Aorta (tissue), 5 donors: ENCODE data around the gene TRIM34. TPM values are rescaled to one million over a fixed set of nuclear protein-coding genes. Genes with fewer than 3 reads are reported as not detected.
"Not testable (repeated sequence)": the region's sequence is repeated elsewhere in the genome, so short reads cannot be mapped to it uniquely, and the experiment has no call there.

Source experiments
- ATAC-seq: fragments of 200-7000 bp; cut with Tn5 transposase; one replicate; pipeline ENCODE4 v1.9.1; 2022; ENCODE audit warnings: moderate library complexity; ENCODE audit not compliant: low FRiP score
- DNase-seq, 2 donors: peaks; one replicate each; pipeline ENCODE4 v3.0.0-alpha.2; 2020
- H3K27ac ChIP-seq, 2 donors: one replicate each; pipeline ENCODE4 v1.5.1; 2013; ENCODE audit warnings: low read length in 2 of 2, mild to moderate bottlenecking in 2 of 2, moderate library complexity in 2 of 2, control low read depth in 1 of 2, inconsistent platforms in 1 of 2, low read depth in 1 of 2
- H3K27me3 ChIP-seq, 2 donors: one replicate each; pipeline ENCODE4 v1.6.1; 2013; ENCODE audit warnings: control low read depth in 1 of 2, low read length in 1 of 2, mild to moderate bottlenecking in 1 of 2, moderate library complexity in 1 of 2; ENCODE audit not compliant: insufficient read depth in 2 of 2, control insufficient read depth in 1 of 2
- H3K36me3 ChIP-seq, 2 donors: one replicate each; pipeline ENCODE4 v1.6.1; 2013; ENCODE audit warnings: control low read depth in 1 of 2, low read length in 1 of 2, mild to moderate bottlenecking in 1 of 2; ENCODE audit not compliant: insufficient read depth in 2 of 2, control insufficient read depth in 1 of 2
- H3K4me1 ChIP-seq, 2 donors: one replicate each; pipeline ENCODE4 v1.6.1; 2013; ENCODE audit warnings: low read length in 2 of 2, control low read depth in 1 of 2, mild to moderate bottlenecking in 1 of 2, moderate library complexity in 1 of 2; ENCODE audit not compliant: insufficient read depth in 2 of 2, control insufficient read depth in 1 of 2
- H3K4me3 ChIP-seq, 2 donors: one replicate each; pipeline ENCODE4 v1.5.1; 2013; ENCODE audit warnings: low read length in 2 of 2, control low read depth in 1 of 2, mild to moderate bottlenecking in 1 of 2
- H3K9me3 ChIP-seq: one replicate; pipeline ENCODE4 v1.6.1; 2013; ENCODE audit warnings: mild to moderate bottlenecking, low read length; ENCODE audit not compliant: control insufficient read depth
- WGBS, 2 donors: extraction: QIAGEN DNeasy Blood & Tissue Kit; methylation state at CpG; one replicate each; pipeline ENCODE4 v1.1.7; 2013; 5-methylcytosine and 5-hydroxymethylcytosine counted together
- intact Hi-C, 2 donors: fragments of 100-400 bp; cut with DNase I; formaldehyde crosslinking; loops; one replicate each; pipeline versions ENCODE4 v1.14.2 to v1.15.0; 2022
- polyA plus RNA-seq, 2 donors: library from polyadenylated mRNA; stranded (reverse); fragments of 200-250 nt; gene quantifications; one replicate each; pipeline ENCODE4 v1.2.3, GENCODE V29; 2013
- total RNA-seq, 2 donors: library from RNA; stranded (reverse); fragmentation: NEBNext Ultra II Directional; extraction: Animal tissue kit (Norgen Biotek cat#: 25700); gene quantifications; one replicate each; pipeline ENCODE4 v1.2.1, GENCODE V29; 2021
- donor health status: healthy with polysubstance abuse.
- donor health status: Bipolar disorder and iron deficiency.
- donor health status: DM: no; HTN: no; CAD: no.
- donor health status: DM: no; HTN: no; CAD: no.
- donor health status: DM: yes; HTN: yes; CAD: no.

Gene TRIM34
- total and polyA plus RNA-seq, 4 donors = 5.1 to 9.2 (median 5.7) TPM

- no peak overlapping the region for H3K4me3 ChIP-seq
- peaks cover 0 to 6% of the 10 kb centered on the region in 2 donors for H3K36me3 ChIP-seq
- no peaks in the 10 kb centered on the region for H3K9me3 ChIP-seq
- intact Hi-C loops = no loop called here
- no peak overlapping the region for H3K27ac ChIP-seq
- no peaks in the 10 kb centered on the region for H3K4me1 ChIP-seq
- ATAC-seq (no peak), DNase-seq (no peak)
- whole genome bisulfite sequencing, 2 donors = 94% methylated on average over 2 of the region's 2 CpGs
- no peaks in the 10 kb centered on the region for H3K27me3 ChIP-seq
These were observed 6.6 kb downstream of the TRIM34 start for GRCh38 chr11:5631417-5631816.

- ATAC-seq (no peak), DNase-seq (no peak)
- Histone ChIP-seq H3K27ac (no peak overlapping the region), H3K4me1 (no peaks in the 10 kb centered on the region), H3K36me3 (peaks cover 0 to 6% of the 10 kb centered on the region in 2 donors), H3K9me3 (no peaks in the 10 kb centered on the region), H3K4me3 (no peak overlapping the region), H3K27me3 (no peaks in the 10 kb centered on the region)
- intact Hi-C loops = no loop called here
- WGBS, 2 donors = 93 to 95% methylated on average over 5 of the region's 5 CpGs
These were observed 7.3 kb downstream of the TRIM34 start for GRCh38 chr11:5631969-5632635.

- intact Hi-C loops = no loop called here
- no peak overlapping the region for H3K4me3 ChIP-seq
- no peaks in the 10 kb centered on the region for H3K27me3 ChIP-seq
- H3K36me3 ChIP-seq = peaks cover 0 to 5% of the 10 kb centered on the region in 2 donors
- DNase-seq (no peak), ATAC-seq (no peak)
- no peaks in the 10 kb centered on the region for H3K9me3 ChIP-seq
- WGBS, 2 donors = 93 to 96% methylated on average over 1 of the region's 1 CpG
- H3K27ac ChIP-seq = no peak overlapping the region
- H3K4me1 ChIP-seq = no peaks in the 10 kb centered on the region
These were observed 15.2 kb downstream of the TRIM34 start for GRCh38 chr11:5639953-5640352.

GRCh38 chr11:5643585-5643984 lies 18.8 kb downstream of the TRIM34 start:
- no peak for ATAC-seq
- intact Hi-C loops = no loop called here
- peaks cover 0 to 5% of the 10 kb centered on the region in 2 donors for H3K36me3 ChIP-seq
- H3K9me3 ChIP-seq = no peaks in the 10 kb centered on the region
- no peak for DNase-seq
- no peaks in the 10 kb centered on the region for H3K27me3 ChIP-seq
- H3K4me3 ChIP-seq = no peak overlapping the region
- H3K4me1 ChIP-seq = no peaks in the 10 kb centered on the region
- H3K27ac ChIP-seq = no peak overlapping the region

GRCh38 chr11:5646139-5646538 lies 21.3 kb downstream of the TRIM34 start:
- no peak overlapping the region for H3K27ac ChIP-seq
- no peaks in the 10 kb centered on the region for H3K9me3 ChIP-seq
- H3K4me1 ChIP-seq = no peaks in the 10 kb centered on the region
- intact Hi-C loops = no loop called here
- DNase-seq (no peak), ATAC-seq (no peak)
- H3K27me3 ChIP-seq = no peaks in the 10 kb centered on the region
- H3K4me3 ChIP-seq = no peak overlapping the region
- peaks cover 0 to 5% of the 10 kb centered on the region in 2 donors for H3K36me3 ChIP-seq
- WGBS, 2 donors = 87 to 88% methylated on average over 3 of the region's 3 CpGs

GRCh38 chr11:5655474-5655873 lies 30.7 kb downstream of the TRIM34 start:
- Histone ChIP-seq H3K9me3 (no peaks in the 10 kb centered on the region), H3K27me3 (no peaks in the 10 kb centered on the region), H3K36me3 (no peaks in the 10 kb centered on the region), H3K27ac (no peak overlapping the region), H3K4me1 (no peaks in the 10 kb centered on the region), H3K4me3 (no peak overlapping the region)
- DNase-seq (no peak), ATAC-seq (no peak)
- intact Hi-C loops = no loop called here
- WGBS, 2 donors = 91 to 95% methylated on average over 4 of the region's 4 CpGs

- ATAC-seq, H3K4me3 ChIP-seq, H3K27me3 ChIP-seq, H3K36me3 ChIP-seq, intact Hi-C loops, H3K27ac ChIP-seq, H3K9me3 ChIP-seq, DNase-seq, H3K4me1 ChIP-seq: not testable (repeated sequence)
- 96 to 99% methylated on average over 2 of the region's 2 CpGs for WGBS, 2 donors
These were observed 32.2 kb downstream of the TRIM34 start for GRCh38 chr11:5656956-5657355.

GRCh38 chr11:5658318-5658717 lies 33.5 kb downstream of the TRIM34 start:
- intact Hi-C loops = no loop called here
- ATAC-seq = no peak

GRCh38 chr11:5663511-5663910 lies 38.7 kb downstream of the TRIM34 start:
- peaks cover 0 to 8% of the 10 kb centered on the region in 2 donors for H3K36me3 ChIP-seq
- H3K4me1 ChIP-seq = no peaks in the 10 kb centered on the region
- intact Hi-C loops = no loop called here
- 93 to 95% methylated on average over 2 of the region's 2 CpGs for WGBS, 2 donors
- no peak overlapping the region for H3K27ac ChIP-seq
- ATAC-seq (no peak), DNase-seq (no peak)
- no peaks in the 10 kb centered on the region for H3K9me3 ChIP-seq
- no peak overlapping the region for H3K4me3 ChIP-seq
- no peaks in the 10 kb centered on the region for H3K27me3 ChIP-seq

More at GRCh38 chr11:5658318-5658717, 33.5 kb downstream of the TRIM34 start:
- DNase-seq = no peak
- Histone ChIP-seq H3K27ac (no peak overlapping the region), H3K36me3 (peaks cover 0 to 3% of the 10 kb centered on the region in 2 donors), H3K4me1 (no peaks in the 10 kb centered on the region), H3K27me3 (no peaks in the 10 kb centered on the region), H3K4me3 (no peak overlapping the region), H3K9me3 (no peaks in the 10 kb centered on the region)
- WGBS, 2 donors = 91 to 93% methylated on average over 5 of the region's 5 CpGs
